ENCODE measurements around the gene COL25A1.
"Not testable (repeated sequence)": the region's sequence is repeated elsewhere in the genome, so short reads cannot be mapped to it uniquely, and the experiment has no call there.

The COL25A1 gene

GRCh38 chr4:109164011-109164410 is 138.4 kb downstream of the COL25A1 start:
- DNase-seq = no peak

GRCh38 chr4:109163493-109163892 is 139.0 kb downstream of the COL25A1 start:
- no peak for DNase-seq

GRCh38 chr4:109162759-109163158 is 139.7 kb downstream of the COL25A1 start:
- DNase-seq = no peak

- DNase-seq = no peak
Measured at GRCh38 chr4:109160494-109160893, 142.0 kb downstream of the COL25A1 start.

- DNase-seq = no peak
Measured at GRCh38 chr4:109157696-109158095, 144.8 kb downstream of the COL25A1 start.

GRCh38 chr4:109157205-109157604 is 145.3 kb downstream of the COL25A1 start:
- no peak for DNase-seq

GRCh38 chr4:109156356-109156755 is 146.1 kb downstream of the COL25A1 start:
- DNase-seq = no peak

GRCh38 chr4:109155682-109156283 is 146.7 kb downstream of the COL25A1 start:
- no peak for DNase-seq

GRCh38 chr4:109155084-109155483 is 147.4 kb downstream of the COL25A1 start:
- no peak for DNase-seq

- DNase-seq = no peak
Measured at GRCh38 chr4:109154424-109154823, 148.0 kb downstream of the COL25A1 start.

- DNase-seq = no peak
Measured at GRCh38 chr4:109149836-109150235, 152.6 kb downstream of the COL25A1 start.

- DNase-seq = no peak
Measured at GRCh38 chr4:109148577-109149075, 153.8 kb downstream of the COL25A1 start.

- no peak for DNase-seq
Measured at GRCh38 chr4:109147135-109147534, 155.3 kb downstream of the COL25A1 start.

GRCh38 chr4:109146499-109146898 is 156.0 kb downstream of the COL25A1 start:
- DNase-seq = no peak

- DNase-seq = not testable (repeated sequence)
Measured at GRCh38 chr4:109138125-109138524, 164.3 kb downstream of the COL25A1 start.

- DNase-seq = no peak
Measured at GRCh38 chr4:109134921-109135320, 167.5 kb downstream of the COL25A1 start.

GRCh38 chr4:109134268-109134667 is 168.2 kb downstream of the COL25A1 start:
- DNase-seq = no peak

GRCh38 chr4:109131559-109131958 is 170.9 kb downstream of the COL25A1 start:
- DNase-seq = no peak

- no peak for DNase-seq
Measured at GRCh38 chr4:109128589-109128988, 173.9 kb downstream of the COL25A1 start.

- DNase-seq = no peak
Measured at GRCh38 chr4:109127866-109128265, 174.6 kb downstream of the COL25A1 start.

GRCh38 chr4:109126856-109127255 is 175.6 kb downstream of the COL25A1 start:
- no peak for DNase-seq

GRCh38 chr4:109125084-109125483 is 177.4 kb downstream of the COL25A1 start:
- DNase-seq = no peak

- DNase-seq = no peak
Measured at GRCh38 chr4:109123951-109124350, 178.5 kb downstream of the COL25A1 start.

GRCh38 chr4:109121561-109121960 is 180.9 kb downstream of the COL25A1 start:
- DNase-seq = no peak

GRCh38 chr4:109119852-109120251 is 182.6 kb downstream of the COL25A1 start:
- no peak for DNase-seq

Measured in SHP77 treated with DMSO at 0.1 percent for 48 hours (cell line).